HL-60 (cell line): ENCODE data around the gene CILP2.

ENCODE experiments used
- DNase-seq, 2 experiments: peaks; one replicate each; pipeline ENCODE4 v3.0.0-alpha.2; 2010 to 2020; ENCODE audit warnings: low read depth in 1 of 2, low spot score in 1 of 2
- H3K27ac ChIP-seq: fragments of 250-450 bp; sonication (Bioruptor Pico); replicated peaks from 2 replicates; pipeline ENCODE4 v1.5.1; 2020; ENCODE audit warnings: mild to moderate bottlenecking, moderate library complexity
- H3K27me3 ChIP-seq: fragments of 250-450 bp; sonication (Bioruptor Pico); 2 replicates; pipeline ENCODE4 v1.5.1; 2021; ENCODE audit warnings: mild to moderate bottlenecking, moderate library complexity; ENCODE audit not compliant: insufficient read depth, poor library complexity, severe bottlenecking
- H3K4me3 ChIP-seq: replicated peaks from 2 replicates; pipeline ENCODE4 v1.5.1; 2011; ENCODE audit warnings: mild to moderate bottlenecking, control low read depth, low read length; ENCODE audit not compliant: insufficient read depth
- CTCF ChIP-seq: IDR thresholded peaks from one replicate; pipeline ENCODE4 v1.5.1; 2011; ENCODE audit warnings: low read length, control low read depth, inconsistent platforms; ENCODE audit not compliant: insufficient read depth
- GABPA ChIP-seq: IDR thresholded peaks from 2 replicates; pipeline ENCODE4 v1.6.1; 2012; ENCODE audit warnings: low read depth
- POLR2AphosphoS5 ChIP-seq: IDR thresholded peaks from 2 replicates; pipeline ENCODE4 v1.6.1; 2012; ENCODE audit warnings: low read depth
- REST ChIP-seq: IDR thresholded peaks from 2 replicates; pipeline ENCODE4 v1.6.1; 2012; ENCODE audit warnings: low read depth; ENCODE audit not compliant: insufficient replicate concordance
- SPI1 ChIP-seq: IDR thresholded peaks from 2 replicates; pipeline ENCODE4 v1.6.1; 2012; ENCODE audit warnings: low read depth, mild to moderate bottlenecking, borderline replicate concordance

CILP2 gene

GRCh38 chr19:19579533-19580361, 41.7 kb downstream of the CILP2 start:
- H3K27ac ChIP-seq: no peak overlapping the region
- no peak for DNase-seq
- no peaks in the 10 kb centered on the region for H3K27me3 ChIP-seq
- TF ChIP-seq CTCF (no peak), POLR2AphosphoS5 (no peak), SPI1 (no peak)
- no peak overlapping the region for H3K4me3 ChIP-seq

GRCh38 chr19:19580418-19580817, 42.4 kb downstream of the CILP2 start:
- TF ChIP-seq CTCF (no peak), REST (no peak), GABPA (no peak), SPI1 (no peak), POLR2AphosphoS5 (no peak)
- DNase-seq: no peak
- Histone ChIP-seq H3K27ac (no peak overlapping the region), H3K4me3 (no peak overlapping the region), H3K27me3 (no peaks in the 10 kb centered on the region)

GRCh38 chr19:19581391-19581790, 43.3 kb downstream of the CILP2 start:
- no peak for DNase-seq
- TF ChIP-seq GABPA (no peak), POLR2AphosphoS5 (no peak), SPI1 (no peak), REST (no peak), CTCF (no peak)
- Histone ChIP-seq H3K27me3 (no peaks in the 10 kb centered on the region), H3K27ac (no peak overlapping the region), H3K4me3 (no peak overlapping the region)
